ENCODE results near the gene SS18L1.

DNA sequence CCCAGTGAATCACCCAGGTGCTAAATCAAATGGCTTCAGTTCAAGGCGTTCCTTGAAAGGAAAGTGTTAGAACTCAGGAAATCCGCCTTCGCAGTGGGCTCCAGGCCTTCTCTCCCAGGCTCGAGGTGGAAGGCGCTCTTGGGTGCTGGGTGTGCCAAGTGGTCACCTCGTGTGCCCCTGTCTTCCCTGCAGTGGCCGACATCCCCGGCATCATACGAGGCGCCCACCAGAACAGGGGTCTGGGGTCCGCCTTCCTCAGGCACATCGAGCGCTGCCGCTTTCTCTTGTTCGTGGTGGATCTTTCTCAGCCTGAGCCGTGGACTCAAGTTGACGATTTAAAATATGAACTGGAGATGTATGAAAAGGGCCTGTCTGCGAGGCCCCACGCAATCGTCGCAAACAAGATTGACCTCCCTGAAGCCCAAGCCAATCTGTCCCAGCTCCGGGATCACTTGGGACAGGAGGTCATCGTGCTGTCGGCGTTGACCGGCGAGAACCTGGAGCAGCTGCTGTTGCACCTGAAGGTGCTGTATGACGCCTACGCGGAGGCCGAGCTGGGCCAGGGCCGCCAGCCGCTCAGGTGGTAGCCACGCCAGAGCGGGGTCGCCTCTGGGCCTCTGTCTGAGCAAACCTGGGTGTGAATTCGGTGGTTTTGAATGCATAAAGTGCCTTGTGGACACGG is 57.1 kb downstream of the SS18L1 start:
- TF ChIP-seq, protein P1, sequence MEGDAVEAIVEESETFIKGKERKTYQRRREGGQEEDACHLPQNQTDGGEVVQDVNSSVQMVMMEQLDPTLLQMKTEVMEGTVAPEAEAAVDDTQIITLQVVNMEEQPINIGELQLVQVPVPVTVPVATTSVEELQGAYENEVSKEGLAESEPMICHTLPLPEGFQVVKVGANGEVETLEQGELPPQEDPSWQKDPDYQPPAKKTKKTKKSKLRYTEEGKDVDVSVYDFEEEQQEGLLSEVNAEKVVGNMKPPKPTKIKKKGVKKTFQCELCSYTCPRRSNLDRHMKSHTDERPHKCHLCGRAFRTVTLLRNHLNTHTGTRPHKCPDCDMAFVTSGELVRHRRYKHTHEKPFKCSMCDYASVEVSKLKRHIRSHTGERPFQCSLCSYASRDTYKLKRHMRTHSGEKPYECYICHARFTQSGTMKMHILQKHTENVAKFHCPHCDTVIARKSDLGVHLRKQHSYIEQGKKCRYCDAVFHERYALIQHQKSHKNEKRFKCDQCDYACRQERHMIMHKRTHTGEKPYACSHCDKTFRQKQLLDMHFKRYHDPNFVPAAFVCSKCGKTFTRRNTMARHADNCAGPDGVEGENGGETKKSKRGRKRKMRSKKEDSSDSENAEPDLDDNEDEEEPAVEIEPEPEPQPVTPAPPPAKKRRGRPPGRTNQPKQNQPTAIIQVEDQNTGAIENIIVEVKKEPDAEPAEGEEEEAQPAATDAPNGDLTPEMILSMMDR (IDR thresholded peaks at IDR 0.05; ENCODE audit: low read depth, low read length) = no peak
- TF ChIP-seq EZH2phosphoT487 (IDR thresholded peaks at IDR 0.05; ENCODE audit: low read depth) = no peak

Data from OCI-LY3 (cell line).